Measurements from ENCODE around the gene CADPS.

The CADPS gene

DNA sequence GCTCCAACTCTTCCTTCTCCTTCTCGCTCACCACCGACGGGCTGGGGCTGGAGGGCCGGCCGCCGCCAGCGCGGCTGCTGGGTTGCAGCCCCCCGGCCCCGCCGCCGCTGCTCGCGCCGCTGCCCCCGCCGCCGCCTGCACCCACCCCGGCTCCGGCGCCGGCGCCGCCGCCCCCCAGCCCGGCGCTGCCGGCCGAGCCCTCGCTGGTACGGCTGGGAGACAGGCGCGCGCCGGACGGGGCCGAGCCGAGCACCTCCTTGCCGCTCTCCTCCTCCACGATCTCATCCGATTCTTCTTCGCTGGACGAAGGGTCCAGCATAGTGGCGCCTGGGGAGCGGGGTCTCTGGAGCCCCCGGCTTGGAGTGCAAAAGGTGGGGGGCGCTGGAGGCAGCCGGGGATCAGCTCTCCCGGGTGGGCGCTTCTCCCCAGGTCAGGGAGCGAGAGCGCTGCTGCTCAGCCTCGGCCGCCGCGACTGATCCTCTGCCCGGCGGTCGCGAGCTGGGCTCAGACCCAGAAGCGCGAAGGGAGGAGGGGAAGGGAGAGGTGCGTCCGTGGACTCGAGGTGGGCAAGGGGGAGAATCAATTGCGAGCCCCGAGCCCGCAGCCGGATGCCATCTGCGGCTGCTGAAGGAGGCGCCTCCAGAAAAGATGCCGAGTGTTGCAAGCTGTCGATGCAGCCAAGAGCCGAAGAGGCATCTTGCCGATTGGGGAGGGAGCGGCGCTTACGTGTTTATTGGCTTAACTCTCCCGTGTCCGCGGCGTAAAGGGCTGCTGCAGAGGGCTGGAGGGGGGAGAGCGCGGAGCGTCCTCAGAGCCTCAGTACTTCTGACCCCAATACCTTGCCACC lies at the start of gene CADPS:
Gene CADPS, minus strand, starts transcription at position 706 of the 847 bp plus-strand sequence. Its CDS starts 387 bp downstream, at position 319.
- DNase-seq (ENCODE audit: low read depth): no peak

- no peak for DNase-seq (ENCODE audit: low read depth)
Measured at GRCh38 chr3:62923066-62923465, 47.9 kb upstream of the CADPS start.

DNA sequence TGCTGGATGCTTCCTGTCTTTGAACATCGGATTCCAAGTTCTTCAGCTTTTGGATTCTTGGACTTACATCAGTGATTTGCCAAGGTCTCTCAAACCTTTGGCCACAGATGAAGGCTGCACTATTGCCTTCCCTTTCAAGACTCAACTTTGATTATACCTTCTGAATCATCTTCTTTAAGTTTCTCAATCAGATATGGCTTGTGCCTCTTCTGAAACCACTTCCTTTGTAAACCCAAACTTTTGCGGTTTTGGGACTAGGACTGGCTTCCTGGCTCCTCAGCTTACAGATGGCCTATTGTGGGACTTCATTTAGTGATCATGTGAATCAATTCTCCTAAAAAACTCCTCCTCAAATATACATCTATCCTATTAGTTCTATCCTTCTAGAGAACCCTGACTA lies 47.1 kb upstream of the CADPS start:
- DNase-seq (ENCODE audit: low read depth): peak; percentile 69

DNA sequence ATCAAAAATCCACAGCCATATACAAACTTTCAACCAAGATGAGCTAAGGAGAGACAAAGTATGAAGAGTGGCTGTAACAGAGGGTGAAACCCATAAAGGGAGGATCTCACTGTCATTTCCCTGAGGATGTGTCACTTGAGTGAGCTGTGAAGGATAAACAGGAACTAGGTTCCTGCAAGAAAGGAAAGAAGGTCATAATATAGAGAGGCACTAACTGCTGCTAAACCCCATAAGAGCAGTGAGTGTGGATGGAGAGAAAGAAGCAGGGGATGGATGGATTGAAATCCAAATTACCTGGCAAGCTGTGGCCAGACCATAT lies 45.2 kb upstream of the CADPS start:
- no peak for DNase-seq (ENCODE audit: low read depth)

DNA sequence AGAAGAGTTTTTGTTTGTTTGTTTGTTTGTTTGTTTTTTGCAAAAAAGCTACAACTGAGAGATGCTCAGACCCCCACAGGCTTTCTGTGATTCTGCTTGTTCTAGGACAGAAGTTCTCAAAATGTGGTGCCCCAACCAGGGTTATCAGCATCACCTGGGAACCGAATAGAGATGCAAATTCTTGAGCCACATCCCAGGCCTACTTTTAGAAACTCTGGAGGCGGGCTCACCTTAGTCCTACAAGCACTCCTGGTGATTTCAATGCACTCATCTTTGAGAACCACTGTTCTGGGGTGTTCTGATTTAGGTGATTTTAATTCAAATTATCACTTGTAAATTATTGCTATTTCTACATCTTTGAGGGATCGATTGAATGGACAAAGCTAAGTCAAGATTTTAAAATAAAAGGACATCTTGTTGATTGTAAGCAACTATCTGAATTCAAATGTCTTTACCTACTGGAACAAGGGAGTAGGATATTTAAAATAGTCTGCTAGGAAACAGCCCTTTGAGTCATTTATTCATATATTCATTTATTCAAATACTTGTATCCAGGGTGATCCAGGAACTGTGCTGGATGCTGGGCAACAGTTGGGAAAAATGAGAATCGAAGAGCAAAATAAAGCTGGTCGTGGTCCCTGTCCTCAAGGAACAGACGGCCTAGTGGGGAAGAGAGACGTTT lies 44.7 kb upstream of the CADPS start:
- DNase-seq (ENCODE audit: low read depth): no peak

DNA sequence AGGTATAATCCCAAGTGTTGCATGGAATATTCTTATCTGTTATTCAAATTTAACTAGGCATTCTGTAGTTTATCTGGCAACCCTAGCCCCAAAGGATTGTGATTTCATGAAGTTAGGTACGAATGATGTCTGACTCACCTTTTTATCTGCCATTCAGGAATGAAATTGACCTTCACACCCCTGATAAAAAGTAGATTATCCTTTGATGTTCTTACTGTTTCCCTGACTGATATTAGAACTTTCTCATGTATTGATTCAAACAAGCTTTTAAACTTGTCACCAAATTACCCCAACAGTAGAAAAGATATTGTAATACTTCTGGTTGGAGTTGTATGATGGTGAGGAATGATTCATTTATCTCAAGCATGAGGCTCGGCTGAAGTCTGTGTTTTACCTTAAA lies 43.6 kb upstream of the CADPS start:
- DNase-seq (ENCODE audit: low read depth): no peak

DNA sequence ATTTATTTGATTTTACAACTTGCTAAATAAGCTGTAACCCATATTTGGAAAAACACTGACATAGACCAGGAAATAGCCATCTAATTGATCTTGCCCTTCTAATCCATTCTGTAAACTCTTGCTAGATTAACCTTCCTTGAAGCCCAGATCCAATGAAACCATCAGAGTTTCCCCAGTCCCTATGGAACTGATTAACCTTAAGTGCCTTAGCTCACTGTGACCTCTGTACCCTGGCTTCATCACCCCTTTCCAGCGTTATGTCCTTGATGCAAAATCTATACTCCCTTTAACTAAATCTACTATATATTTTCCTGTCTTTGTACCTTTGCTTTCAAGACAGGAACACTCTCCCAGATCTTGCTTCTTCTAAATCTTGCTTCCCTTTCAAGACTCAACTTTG lies 42.9 kb upstream of the CADPS start:
- DNase-seq (ENCODE audit: low read depth): no peak

DNA sequence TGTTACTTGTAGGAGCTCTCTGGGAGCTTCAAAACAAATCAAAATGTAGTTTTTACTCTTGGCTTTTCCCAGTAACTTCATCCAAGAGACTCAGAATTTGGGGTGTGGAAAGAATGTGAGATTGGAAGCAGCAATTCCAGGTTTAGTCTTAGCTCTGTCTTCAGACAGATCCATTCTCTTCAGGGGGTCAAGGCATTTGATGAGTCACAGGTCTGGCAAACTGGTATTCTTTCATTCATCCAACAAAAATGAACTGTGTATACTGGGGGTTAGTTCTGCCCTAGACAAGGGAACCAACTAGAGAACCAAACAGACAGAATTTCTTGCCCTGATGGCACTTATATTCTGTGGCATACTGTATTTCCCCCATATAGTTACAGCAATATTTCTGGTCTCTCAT lies 36.3 kb upstream of the CADPS start:
- DNase-seq (ENCODE audit: low read depth): no peak

DNA sequence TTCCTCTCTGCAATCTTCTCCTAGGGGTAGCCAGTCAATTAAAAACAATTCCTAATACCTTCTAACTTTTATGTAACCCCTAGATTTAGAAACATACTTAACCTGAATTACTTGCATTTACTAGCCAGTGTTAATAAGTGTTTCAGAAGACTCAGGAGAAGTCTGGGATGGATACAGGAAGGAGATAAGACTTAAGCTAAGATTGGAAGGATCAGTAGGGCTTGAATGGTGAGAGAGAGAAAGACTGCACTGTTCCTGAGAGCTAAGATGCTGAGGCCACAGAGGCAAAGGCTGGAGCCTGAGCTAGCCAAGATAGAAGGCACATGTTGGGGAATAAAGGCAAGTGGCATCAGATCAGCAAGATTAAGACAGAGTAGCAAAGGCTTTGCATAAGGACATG lies 30.1 kb upstream of the CADPS start:
- no peak for DNase-seq (ENCODE audit: low read depth)

- no peak for DNase-seq (ENCODE audit: low read depth)
Measured at GRCh38 chr3:62898530-62899496, 23.6 kb upstream of the CADPS start.

DNA sequence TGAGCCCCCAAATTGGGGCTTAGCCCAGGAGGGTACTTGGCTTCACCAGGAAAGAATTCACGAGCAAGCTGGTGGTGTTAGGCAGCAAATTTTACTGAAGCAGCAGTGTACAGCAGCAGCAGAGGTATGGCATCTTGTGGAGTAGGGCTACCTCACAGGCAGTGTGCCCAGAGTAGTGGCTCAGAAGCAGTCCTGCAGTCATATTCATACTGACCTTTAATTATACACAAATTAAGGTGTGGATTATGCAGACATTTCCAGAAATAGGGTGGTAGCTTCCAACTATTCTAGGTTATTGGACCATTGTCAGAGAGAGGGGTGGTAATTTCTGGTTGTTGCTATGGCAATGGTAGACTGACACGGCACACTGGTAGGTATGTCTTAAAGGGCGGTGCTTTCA lies 20.7 kb upstream of the CADPS start:
- DNase-seq (ENCODE audit: low read depth): no peak

GRCh38 chr3:62892951-62893350 lies 17.7 kb upstream of the CADPS start:
- no peak for DNase-seq (ENCODE audit: low read depth)

DNA sequence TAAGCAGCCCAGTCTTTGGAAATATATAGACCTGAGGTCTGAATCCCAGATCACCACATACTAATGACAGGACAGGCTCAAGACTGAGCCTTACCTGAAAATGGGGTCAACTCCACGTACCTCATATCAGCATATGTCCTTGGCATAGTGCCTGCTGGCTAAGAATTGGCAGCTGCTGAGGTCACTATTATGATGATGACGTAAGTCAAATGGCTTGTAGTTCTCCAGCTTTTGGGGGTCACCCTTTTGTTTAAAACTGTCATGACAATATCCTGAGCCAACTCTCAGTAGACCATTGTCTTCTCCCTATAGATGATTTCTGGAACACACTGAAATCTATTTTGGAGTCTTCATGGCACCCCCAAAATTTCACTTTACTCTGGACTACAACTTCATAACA lies 16.8 kb upstream of the CADPS start:
- no peak for DNase-seq (ENCODE audit: low read depth)

GRCh38 chr3:62888778-62889177 lies 13.6 kb upstream of the CADPS start:
- no peak for DNase-seq (ENCODE audit: low read depth)

DNA sequence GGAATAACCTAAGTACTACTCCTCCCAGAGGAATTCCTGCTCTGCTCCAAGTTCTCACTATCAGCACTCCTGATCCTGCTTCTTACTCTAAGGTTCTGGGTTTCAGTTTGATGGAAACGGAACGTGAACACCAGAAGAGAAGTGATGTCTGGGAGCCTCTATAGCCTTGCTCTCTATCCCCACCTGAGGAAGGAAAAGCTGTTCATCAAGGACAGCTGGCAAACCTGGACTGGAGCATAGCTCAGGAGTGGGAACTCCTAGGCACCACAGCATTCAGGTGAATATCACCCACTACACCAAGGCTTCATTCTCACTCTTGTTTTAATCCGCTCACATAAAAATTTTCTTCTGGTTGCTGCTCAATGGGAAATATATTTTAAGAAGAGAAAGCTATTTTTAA lies 13.0 kb upstream of the CADPS start:
- DNase-seq (ENCODE audit: low read depth): no peak

GRCh38 chr3:62885136-62885535 lies 9.9 kb upstream of the CADPS start:
- no peak for DNase-seq (ENCODE audit: low read depth)

- DNase-seq (ENCODE audit: low read depth): no peak
Measured at GRCh38 chr3:62884096-62884870, 9.1 kb upstream of the CADPS start.

- DNase-seq (ENCODE audit: low read depth): peak; percentile 35
Measured at GRCh38 chr3:62882676-62883200, 7.5 kb upstream of the CADPS start.

DNA sequence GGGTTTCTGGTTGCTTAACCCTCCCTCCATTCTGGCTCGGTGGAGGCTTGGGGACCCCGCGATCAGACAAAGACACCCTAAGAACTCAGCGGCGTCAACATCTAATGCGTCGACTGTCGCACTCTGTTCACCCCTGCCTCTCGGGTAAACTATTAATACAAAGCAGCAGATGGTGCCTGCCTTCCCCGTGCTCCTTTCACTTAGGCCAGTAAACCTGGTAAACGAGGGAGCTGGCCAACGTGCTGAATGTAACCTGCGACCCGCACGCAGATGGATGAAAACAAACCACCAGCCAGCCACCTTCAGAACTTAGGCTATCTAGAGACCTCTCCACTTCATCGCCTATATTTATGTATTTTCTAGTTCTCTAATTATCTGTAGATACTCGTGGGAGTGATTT lies 848 bp upstream of the CADPS start:
- no peak for DNase-seq (ENCODE audit: low read depth)

GRCh38 chr3:62875558-62876002 lies 364 bp upstream of the CADPS start:
- no peak for DNase-seq (ENCODE audit: low read depth)
